ENCODE results near the gene VASP. TPM values are rescaled to one million over a fixed set of nuclear protein-coding genes. Genes with fewer than 3 reads are reported as not detected.
A peak's percentile ranks its signal among the peaks of the same experiment; 100 is the strongest.

VASP gene
- total and polyA plus RNA-seq, 9 of the 15 experiments (the other 6 are each of a cell fraction or from before 2014, with no cell fraction given): 16.7 to 261 (median 112) TPM

GRCh38 chr19:45469132-45469944 lies 37.9 kb upstream of the VASP start (continued):
- no peak for TF ChIP-seq CEBPZ (IDR thresholded peaks at IDR 0.05; ENCODE audit: borderline replicate concordance, low read depth, low read length)
- no peak for TF ChIP-seq ZNF76 (CRISPR knock-in tag; IDR thresholded peaks at IDR 0.05; ENCODE audit: borderline replicate concordance)
- TF ChIP-seq CBX1 (IDR thresholded peaks at IDR 0.05; ENCODE audit: low read depth): peak; percentile 15; the same call in 1 of the 2 replicates
- TF ChIP-seq ARID3B (CRISPR knock-in tag; IDR thresholded peaks at IDR 0.05; ENCODE audit: borderline replicate concordance): no peak
- TF ChIP-seq FOXA1 (IDR thresholded peaks at IDR 0.05; ENCODE audit: borderline replicate concordance): no peak
- no peak for TF ChIP-seq SNRNP70 (optimal IDR thresholded peaks at IDR 0.05; ENCODE audit: low read depth, low read length)
- TF ChIP-seq FOXK2 (conservative IDR thresholded peaks at IDR 0.05 in 1 of 2, IDR thresholded peaks at IDR 0.05 in 1 of 2; ENCODE audit: low read depth in 2 of 2): peak; percentile 39 to 48; a peak in 1 of 4 replicates
- peak; percentile 44; the same call in 1 of the 2 replicates for TF ChIP-seq DPF2 (IDR thresholded peaks at IDR 0.05)
- TF ChIP-seq ZSCAN29 (IDR thresholded peaks at IDR 0.05): no peak
- peak; percentile 41 for TF ChIP-seq SP2 (IDR thresholded peaks at IDR 0.05; ENCODE audit: extremely low read depth, low read depth, low read length, poor library complexity, severe bottlenecking)
- TF ChIP-seq RFX1 (IDR thresholded peaks at IDR 0.05): peak; percentile 89
- TF ChIP-seq NR0B1 (IDR thresholded peaks at IDR 0.05; ENCODE audit: partially characterized antibody): no peak
- TF ChIP-seq ZNF780A (CRISPR knock-in tag; IDR thresholded peaks at IDR 0.05): no peak
- no peak for TF ChIP-seq ZNF316 (IDR thresholded peaks at IDR 0.05)
- peak; percentile 86 for TF ChIP-seq CTBP1 (IDR thresholded peaks at IDR 0.05; ENCODE audit: borderline replicate concordance)
- TF ChIP-seq MCM5 (IDR thresholded peaks at IDR 0.05; ENCODE audit: low read depth): no peak
- TF ChIP-seq AFF4 (CRISPR knock-in tag; IDR thresholded peaks at IDR 0.05): peak; percentile 83
- TF ChIP-seq POLR2A (conservative IDR thresholded peaks at IDR 0.05): peak; percentile 86

All from K562 (cell line).